Measurements from ENCODE around the gene TMEM108.

GRCh38 chr3:133366921-133367320 lies 328.7 kb downstream of the TMEM108 start:
- TF ChIP-seq RFX5 (IDR thresholded peaks at IDR 0.05; ENCODE audit: low read depth, low read length) (no peak), CTCF (conservative IDR thresholded peaks at IDR 0.05; ENCODE audit: low read depth, low read length) (no peak), USF2 (IDR thresholded peaks at IDR 0.05; ENCODE audit: low read depth, low read length) (no peak), CEBPB (IDR thresholded peaks at IDR 0.05; ENCODE audit: low read depth, low read length) (no peak), BHLHE40 (IDR thresholded peaks at IDR 0.05; ENCODE audit: low read depth, low read length) (no peak), POLR2A (IDR thresholded peaks at IDR 0.05; ENCODE audit: low read depth, low read length) (no peak), CHD1 (IDR thresholded peaks at IDR 0.05; ENCODE audit: low read depth, low read length) (no peak)
